Spleen (tissue), 11 donors: ENCODE measurements around the gene CACNB1. TPM values are rescaled to one million over a fixed set of nuclear protein-coding genes. Genes with fewer than 3 reads are reported as not detected.

Experiments
- DNase-seq: peaks from one replicate; pipeline ENCODE4 v3.0.0-alpha.2; 2020
- H3K27ac ChIP-seq, 8 donors: fragments of 200-600 bp; sonication (generic) in 7 of 8; 1 replicate in 4 of 8; 2 replicates in 4 of 8; pipeline versions ENCODE4 v1.5.0 to v1.8.0; 2016 to 2021; ENCODE audit warnings: inconsistent platforms in 4 of 8, mild to moderate bottlenecking in 4 of 8, moderate library complexity in 1 of 8
- H3K27me3 ChIP-seq, 7 donors: fragments of 200-600 bp; sonication (generic) in 6 of 7; replicated peaks in 1 of 7; 1 replicate in 4 of 7; 2 replicates in 3 of 7; pipeline versions ENCODE4 v1.5.0 to v1.8.0; 2016 to 2021; ENCODE audit warnings: inconsistent platforms in 3 of 7, mild to moderate bottlenecking in 1 of 7
- H3K36me3 ChIP-seq, 6 donors: fragments of 200-600 bp; sonication (generic) in 5 of 6; 1 replicate in 4 of 6; 2 replicates in 2 of 6; pipeline versions ENCODE4 v1.5.0 to v1.8.0; 2016 to 2021; ENCODE audit warnings: inconsistent platforms in 2 of 6
- H3K4me1 ChIP-seq, 6 donors: fragments of 200-600 bp; sonication (generic) in 5 of 6; 1 replicate in 3 of 6; 2 replicates in 3 of 6; pipeline versions ENCODE4 v1.5.0 to v1.8.0; 2016 to 2021; ENCODE audit warnings: inconsistent platforms in 3 of 6
- H3K4me3 ChIP-seq, 8 donors: fragments of 200-600 bp; sonication (generic) in 7 of 8; 1 replicate in 4 of 8; 2 replicates in 4 of 8; pipeline versions ENCODE4 v1.5.0 to v1.8.0; 2016 to 2021; ENCODE audit warnings: inconsistent platforms in 4 of 8, mild to moderate bottlenecking in 4 of 8, moderate library complexity in 2 of 8
- H3K9me3 ChIP-seq, 8 donors: fragments of 200-600 bp; sonication (generic) in 7 of 8; 1 replicate in 4 of 8; 2 replicates in 4 of 8; pipeline versions ENCODE4 v1.5.0 to v1.8.0; 2016 to 2021; ENCODE audit warnings: inconsistent platforms in 4 of 8
- CTCF ChIP-seq, 11 experiments: fragments of 200-600 bp in 7 of 11; fragments of 450-650 bp in 4 of 11; sonication (generic) in 4 of 11; IDR thresholded peaks in 8 of 11; conservative IDR thresholded peaks in 3 of 11; 1 replicate in 7 of 11; 2 replicates in 4 of 11; pipeline versions ENCODE4 v1.4.0 to v1.8.0; 2016 to 2021; ENCODE audit warnings: antibody characterized with exemption in 11 of 11, inconsistent platforms in 4 of 11, mild to moderate bottlenecking in 1 of 11
- POLR2A ChIP-seq, 3 donors: fragments of 450-650 bp; IDR thresholded peaks; one replicate each; pipeline ENCODE4 v1.5.1; 2017; ENCODE audit warnings: antibody characterized with exemption in 3 of 3, mild to moderate bottlenecking in 1 of 3
- POLR2AphosphoS5 ChIP-seq, 3 donors: sonication (generic); formaldehyde crosslinking; IDR thresholded peaks; one replicate each; pipeline ENCODE4 v1.5.1; 2017; ENCODE audit warnings: antibody characterized with exemption in 3 of 3
- WGBS, 5 donors: extraction: QIAGEN DNeasy Blood & Tissue Kit in 3 of 5; methylation state at CpG; one replicate each; pipeline versions ENCODE4 v1.1.5 to v1.1.7; 2013 to 2018; 5-methylcytosine and 5-hydroxymethylcytosine counted together
- intact Hi-C: fragments of 100-400 bp; cut with DNase I; formaldehyde crosslinking; loops from one replicate; pipeline ENCODE4 v1.15.0; 2023; ENCODE audit warnings: low total_unique reads
- polyA plus RNA-seq, 3 donors: library from polyadenylated mRNA; stranded (reverse); fragments of 200-250 nt; gene quantifications; one replicate each; pipeline ENCODE4 v1.2.1, GENCODE V29; 2013
- total RNA-seq, 7 donors: library from RNA; depleted of rRNA in 3 of 7; stranded (reverse); fragments of >200 nt in 3 of 7; fragmentation: NEBNext Ultra II Directional in 4 of 7; extraction: Animal tissue kit (Norgen Biotek cat#: 25700) in 4 of 7; gene quantifications; one replicate each; pipeline versions ENCODE4 v1.1.0 to v1.2.1, GENCODE V29; 2016 to 2021
- donor health status: healthy with polysubstance abuse.
- donor health status: DM: no; HTN: no; CAD: no; lungs with moderate emphysema.
- donor health status: DM: no; HTN: no; CAD: no.
- donor health status: Bipolar disorder and iron deficiency.
- donor health status: healthy.
- donor health status: DM: no; HTN: no; CAD: no.
- donor health status: DM: yes; HTN: yes; CAD: no.

CACNB1 gene
- total and polyA plus RNA-seq, 10 donors: 2.0 to 11.9 (median 6.7) TPM

- Histone ChIP-seq H3K27ac (peak within 1 kb of the TSS; percentile 95 to 99 (median 97)), H3K9me3 (no peaks in the 10 kb centered on the region), H3K4me1 (peaks cover 21 to 85% (median 71%) of the 10 kb centered on the region in 6 donors), H3K27me3 (peaks cover 0 to 12% (median 0%) of the 10 kb centered on the region in 7 donors), H3K4me3 (peak within 1 kb of the TSS; percentile 86 to 98 (median 94)), H3K36me3 (peaks cover 3 to 45% (median 42%) of the 10 kb centered on the region in 6 donors)
- peak; percentile 95 for DNase-seq
- TF ChIP-seq POLR2AphosphoS5 (IDR thresholded peaks at IDR 0.05) (peak; percentile 91 to 94 (median 92)), CTCF (IDR thresholded peaks at IDR 0.05 in 8 of 11, conservative IDR thresholded peaks at IDR 0.05 in 3 of 11) (peak in 2 of 11 experiments; percentile 16 to 22), POLR2A (IDR thresholded peaks at IDR 0.05) (peak in 2 of 3 donors; percentile 20 to 21)
- WGBS, 5 donors: 0 to 1% (median 0%) methylated on average over 24 to 52 of the region's 52 CpGs
- intact Hi-C loops: no loop called here
Observed at GRCh38 chr17:39200070-39200879, 2.8 kb upstream of the CACNB1 start, which contains the start of gene RPL19. Gene RPL19, plus strand, starts transcription at chr17:39200283. Its CDS starts 62 bp downstream, at chr17:39200345.

GRCh38 chr17:39199820-39200069 lies 2.3 kb upstream of the CACNB1 start:
- intact Hi-C loops: no loop called here
- peak in 1 of 3 donors; percentile 81 for TF ChIP-seq POLR2AphosphoS5 (IDR thresholded peaks at IDR 0.05)
- TF ChIP-seq POLR2A (IDR thresholded peaks at IDR 0.05): no peak
- TF ChIP-seq CTCF (IDR thresholded peaks at IDR 0.05 in 8 of 11, conservative IDR thresholded peaks at IDR 0.05 in 3 of 11): no peak
- peak; percentile 94 for DNase-seq

GRCh38 chr17:39198186-39198566 lies 707 bp upstream of the CACNB1 start:
- H3K4me1 ChIP-seq: peaks cover 21 to 91% (median 69%) of the 10 kb centered on the region in 6 donors
- TF ChIP-seq POLR2A (IDR thresholded peaks at IDR 0.05) (no peak), CTCF (IDR thresholded peaks at IDR 0.05 in 8 of 11, conservative IDR thresholded peaks at IDR 0.05 in 3 of 11) (no peak), POLR2AphosphoS5 (IDR thresholded peaks at IDR 0.05) (no peak)
- DNase-seq: no peak
- H3K27ac ChIP-seq: peak overlapping the region in 7 of 8 donors; percentile 56 to 98 (median 96)
- no peaks in the 10 kb centered on the region for H3K9me3 ChIP-seq
- H3K27me3 ChIP-seq: peaks cover 0 to 12% (median 0%) of the 10 kb centered on the region in 7 donors
- intact Hi-C loops: no loop called here
- H3K36me3 ChIP-seq: peaks cover 3 to 28% (median 22%) of the 10 kb centered on the region in 6 donors
- peak overlapping the region in 4 of 8 donors; percentile 70 to 86 (median 76) for H3K4me3 ChIP-seq
- WGBS, 5 donors: 75 to 87% (median 80%) methylated on average over 4 of the region's 4 CpGs

More at GRCh38 chr17:39199820-39200069, 2.3 kb upstream of the CACNB1 start:
- H3K4me3 ChIP-seq: peak overlapping the region; percentile 24 to 98 (median 94)
- peaks cover 0 to 12% (median 0%) of the 10 kb centered on the region in 7 donors for H3K27me3 ChIP-seq
- H3K36me3 ChIP-seq: peaks cover 3 to 39% (median 37%) of the 10 kb centered on the region in 6 donors
- no peaks in the 10 kb centered on the region for H3K9me3 ChIP-seq
- peak overlapping the region; percentile 95 to 99 (median 97) for H3K27ac ChIP-seq
- 0 to 2% (median 1%) methylated on average over 10 of the region's 10 CpGs for WGBS, 5 donors
- peaks cover 21 to 90% (median 74%) of the 10 kb centered on the region in 6 donors for H3K4me1 ChIP-seq

- H3K4me1 ChIP-seq: peaks cover 21 to 78% (median 57%) of the 10 kb centered on the region in 6 donors
Observed at GRCh38 chr17:39196808-39197291, 619 bp downstream of the CACNB1 start.

More at GRCh38 chr17:39196808-39197291, 619 bp downstream of the CACNB1 start:
- Histone ChIP-seq H3K9me3 (no peaks in the 10 kb centered on the region), H3K4me3 (peak overlapping the region; percentile 58 to 86 (median 72)), H3K36me3 (peaks cover 0 to 27% (median 15%) of the 10 kb centered on the region in 6 donors), H3K27me3 (peaks cover 0 to 12% (median 0%) of the 10 kb centered on the region in 7 donors), H3K27ac (peak overlapping the region; percentile 56 to 98 (median 86))
- 0 to 3% (median 2%) methylated on average over 22 to 30 of the region's 30 CpGs for WGBS, 5 donors
- no peak for DNase-seq
- intact Hi-C loops: no loop called here
- TF ChIP-seq CTCF (IDR thresholded peaks at IDR 0.05 in 8 of 11, conservative IDR thresholded peaks at IDR 0.05 in 3 of 11) (no peak), POLR2A (IDR thresholded peaks at IDR 0.05) (no peak), POLR2AphosphoS5 (IDR thresholded peaks at IDR 0.05) (no peak)
